Activated naive CD4-positive, alpha-beta T cell (primary cell): Measurements from ENCODE around the gene GLIS2.

Experiments
- DNase-seq, 4 experiments: peaks; one replicate each; lab custom pipeline; 2025; lab: John Stamatoyannopoulos, UW

The GLIS2 gene

DNA sequence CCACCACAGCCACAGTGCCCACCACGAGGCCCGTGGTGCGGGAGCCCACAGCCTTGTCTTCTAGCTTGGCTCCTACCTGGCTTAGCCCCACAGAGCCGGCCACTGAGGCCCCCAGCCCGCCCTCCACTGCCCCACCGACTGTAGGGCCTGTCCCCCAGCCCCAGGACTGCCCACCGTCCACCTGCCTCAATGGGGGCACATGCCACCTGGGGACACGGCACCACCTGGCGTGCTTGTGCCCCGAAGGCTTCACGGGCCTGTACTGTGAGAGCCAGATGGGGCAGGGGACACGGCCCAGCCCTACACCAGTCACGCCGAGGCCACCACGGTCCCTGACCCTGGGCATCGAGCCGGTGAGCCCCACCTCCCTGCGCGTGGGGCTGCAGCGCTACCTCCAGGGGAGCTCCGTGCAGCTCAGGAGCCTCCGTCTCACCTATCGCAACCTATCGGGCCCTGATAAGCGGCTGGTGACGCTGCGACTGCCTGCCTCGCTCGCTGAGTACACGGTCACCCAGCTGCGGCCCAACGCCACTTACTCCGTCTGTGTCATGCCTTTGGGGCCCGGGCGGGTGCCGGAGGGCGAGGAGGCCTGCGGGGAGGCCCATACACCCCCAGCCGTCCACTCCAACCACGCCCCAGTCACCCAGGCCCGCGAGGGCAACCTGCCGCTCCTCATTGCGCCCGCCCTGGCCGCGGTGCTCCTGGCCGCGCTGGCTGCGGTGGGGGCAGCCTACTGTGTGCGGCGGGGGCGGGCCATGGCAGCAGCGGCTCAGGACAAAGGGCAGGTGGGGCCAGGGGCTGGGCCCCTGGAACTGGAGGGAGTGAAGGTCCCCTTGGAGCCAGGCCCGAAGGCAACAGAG is 66.3 kb downstream of the GLIS2 start:
- DNase-seq: no peak

DNA sequence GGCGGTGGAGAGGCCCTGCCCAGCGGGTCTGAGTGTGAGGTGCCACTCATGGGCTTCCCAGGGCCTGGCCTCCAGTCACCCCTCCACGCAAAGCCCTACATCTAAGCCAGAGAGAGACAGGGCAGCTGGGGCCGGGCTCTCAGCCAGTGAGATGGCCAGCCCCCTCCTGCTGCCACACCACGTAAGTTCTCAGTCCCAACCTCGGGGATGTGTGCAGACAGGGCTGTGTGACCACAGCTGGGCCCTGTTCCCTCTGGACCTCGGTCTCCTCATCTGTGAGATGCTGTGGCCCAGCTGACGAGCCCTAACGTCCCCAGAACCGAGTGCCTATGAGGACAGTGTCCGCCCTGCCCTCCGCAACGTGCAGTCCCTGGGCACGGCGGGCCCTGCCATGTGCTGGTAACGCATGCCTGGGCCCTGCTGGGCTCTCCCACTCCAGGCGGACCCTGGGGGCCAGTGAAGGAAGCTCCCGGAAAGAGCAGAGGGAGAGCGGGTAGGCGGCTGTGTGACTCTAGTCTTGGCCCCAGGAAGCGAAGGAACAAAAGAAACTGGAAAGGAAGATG is 67.0 kb downstream of the GLIS2 start:
- DNase-seq: no peak

DNA sequence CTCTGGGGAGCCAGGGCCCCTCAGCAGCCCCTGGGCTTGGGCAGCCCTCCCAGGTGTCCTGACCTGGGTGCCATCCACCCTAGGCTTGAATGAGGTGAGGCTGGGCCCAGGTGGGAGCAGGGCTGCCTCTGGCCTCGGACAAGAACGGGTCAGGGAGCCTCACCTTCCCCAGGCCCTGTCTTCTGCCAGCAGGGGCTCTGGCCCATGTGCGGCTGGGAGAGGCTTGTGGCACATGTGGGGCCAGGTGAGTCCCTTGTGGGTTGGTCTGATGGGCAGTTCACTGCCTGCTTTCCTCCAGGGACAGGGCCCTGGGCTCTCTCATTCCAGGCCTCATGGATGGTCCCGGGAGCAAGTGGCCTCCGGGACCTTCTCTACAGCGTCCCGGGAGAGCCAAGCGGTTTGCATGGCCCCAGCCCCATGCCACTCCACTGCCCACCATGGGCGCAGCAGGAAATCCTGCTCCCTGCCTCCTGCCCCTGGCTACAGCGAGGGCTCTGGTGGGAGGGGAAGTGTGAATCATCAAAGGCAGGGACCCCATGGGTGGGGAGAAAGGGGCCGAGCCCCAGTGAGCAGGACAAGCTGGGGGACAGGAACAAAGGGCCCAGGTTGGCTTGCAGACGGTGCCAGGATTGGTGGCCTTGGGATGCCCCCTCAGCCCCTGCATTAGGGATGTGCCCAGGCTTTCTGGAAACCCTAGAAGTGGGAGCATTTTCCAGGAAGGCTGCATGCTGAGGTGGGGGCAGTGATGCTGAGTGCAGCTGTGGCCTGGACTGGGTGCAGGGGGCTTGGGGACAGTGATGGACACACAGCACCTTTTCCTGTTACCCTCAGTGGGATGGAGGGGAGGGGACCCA is 68.0 kb downstream of the GLIS2 start:
- DNase-seq: no peak

DNA sequence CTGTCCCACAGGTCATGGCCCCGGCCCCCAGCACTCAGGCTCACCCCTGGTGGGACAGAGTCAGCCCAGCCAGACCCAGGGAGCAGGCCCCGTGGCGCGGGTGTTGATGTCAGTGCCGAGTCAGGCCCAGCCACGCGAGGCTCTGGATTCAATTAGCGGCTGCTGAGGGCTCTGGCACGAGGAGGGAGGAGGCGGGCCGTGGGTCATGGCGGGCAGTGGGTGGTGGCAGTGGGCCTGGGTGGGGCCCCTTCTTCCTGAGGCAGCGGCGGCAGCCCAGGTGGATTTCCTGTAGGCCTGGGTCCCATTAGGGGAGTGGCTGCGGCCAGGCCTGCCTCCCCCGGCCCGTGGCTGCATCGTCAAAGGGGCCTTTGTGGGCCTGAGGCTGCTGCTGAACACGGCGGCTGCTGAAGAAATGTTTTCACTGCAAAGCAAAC is 68.7 kb downstream of the GLIS2 start:
- no peak for DNase-seq

DNA sequence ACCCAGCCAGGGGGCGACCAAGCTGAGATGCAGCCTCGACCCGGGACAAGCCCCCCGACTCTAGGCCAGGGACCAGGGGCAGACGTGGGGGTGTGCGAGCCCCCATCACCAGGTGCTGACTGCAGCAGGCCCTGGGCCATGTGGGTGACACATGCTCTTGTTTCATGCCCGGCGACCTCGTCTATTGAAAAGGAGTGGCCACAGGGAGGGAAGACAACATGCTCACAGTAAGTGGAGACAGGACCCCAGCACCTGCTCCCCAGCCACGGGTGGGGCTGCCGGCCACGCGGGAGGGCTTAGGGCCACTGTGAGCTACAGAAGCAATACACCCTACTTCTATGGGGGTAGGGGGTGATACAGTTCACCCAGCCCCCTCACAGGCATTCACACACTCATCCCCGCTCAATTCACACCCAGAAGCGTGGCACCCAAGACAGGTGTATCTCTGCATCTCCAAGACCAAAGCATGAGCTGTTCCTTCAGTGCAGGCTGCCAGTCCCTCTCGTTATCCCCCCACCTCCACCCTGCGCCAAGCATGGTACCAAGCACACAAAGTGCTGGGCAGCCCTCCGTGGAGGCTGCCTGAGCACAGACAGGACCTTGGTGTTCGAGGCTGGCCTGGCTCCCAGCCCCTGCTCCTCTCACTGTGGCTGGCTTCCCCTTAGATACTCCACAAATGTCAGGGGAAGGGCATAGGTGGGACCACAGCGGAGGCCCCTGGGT is 69.4 kb downstream of the GLIS2 start:
- DNase-seq: no peak

DNA sequence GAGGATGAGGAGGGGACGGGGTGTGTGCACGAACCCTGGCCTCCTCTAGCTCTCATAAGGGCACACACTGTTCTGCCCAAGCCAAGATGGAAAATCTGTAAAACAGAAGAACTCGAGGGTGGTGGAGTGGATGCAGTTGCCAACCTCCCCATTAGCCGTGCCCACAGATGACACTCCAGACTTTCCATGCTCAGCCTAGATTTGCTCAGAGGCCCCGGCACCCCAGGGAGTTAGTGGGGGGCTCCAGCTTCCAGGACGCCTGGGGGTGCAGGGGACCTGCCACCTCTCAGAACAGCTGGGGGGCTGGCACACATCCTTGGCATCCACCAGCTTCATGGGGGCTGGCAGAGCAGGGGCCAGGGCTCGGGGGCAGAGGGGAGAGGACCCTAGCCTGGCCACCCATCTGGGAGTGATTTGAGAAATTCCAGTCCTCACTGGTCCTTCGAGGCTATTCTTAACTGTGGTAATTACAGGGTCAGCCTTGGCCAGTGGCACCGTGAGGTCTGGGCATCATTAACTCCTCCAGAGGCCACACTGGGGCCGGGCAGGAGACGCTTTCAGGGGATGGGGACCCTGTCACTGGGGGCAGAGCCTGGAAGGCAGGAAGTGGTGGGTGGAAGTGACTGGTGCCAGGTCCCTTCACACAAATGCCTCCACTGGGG is 70.1 kb downstream of the GLIS2 start:
- DNase-seq: no peak

DNA sequence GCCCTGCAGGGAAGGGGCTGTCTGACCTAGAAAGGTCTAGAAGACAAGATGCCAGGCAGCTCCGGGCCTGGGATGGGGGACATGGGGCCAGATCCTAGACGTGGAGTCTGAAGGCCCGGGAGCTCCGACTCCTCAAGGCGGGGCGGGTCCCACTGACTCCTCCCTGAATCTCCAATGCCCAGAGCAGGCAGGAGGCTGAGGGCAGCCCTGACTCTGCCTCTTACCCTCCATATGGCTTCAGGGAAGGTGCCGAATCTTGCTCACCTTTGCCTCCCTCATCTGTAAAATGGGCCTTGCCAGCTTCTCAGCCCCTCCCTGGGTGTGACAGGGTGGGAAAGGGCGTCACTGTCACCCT is 70.6 kb downstream of the GLIS2 start:
- no peak for DNase-seq

DNA sequence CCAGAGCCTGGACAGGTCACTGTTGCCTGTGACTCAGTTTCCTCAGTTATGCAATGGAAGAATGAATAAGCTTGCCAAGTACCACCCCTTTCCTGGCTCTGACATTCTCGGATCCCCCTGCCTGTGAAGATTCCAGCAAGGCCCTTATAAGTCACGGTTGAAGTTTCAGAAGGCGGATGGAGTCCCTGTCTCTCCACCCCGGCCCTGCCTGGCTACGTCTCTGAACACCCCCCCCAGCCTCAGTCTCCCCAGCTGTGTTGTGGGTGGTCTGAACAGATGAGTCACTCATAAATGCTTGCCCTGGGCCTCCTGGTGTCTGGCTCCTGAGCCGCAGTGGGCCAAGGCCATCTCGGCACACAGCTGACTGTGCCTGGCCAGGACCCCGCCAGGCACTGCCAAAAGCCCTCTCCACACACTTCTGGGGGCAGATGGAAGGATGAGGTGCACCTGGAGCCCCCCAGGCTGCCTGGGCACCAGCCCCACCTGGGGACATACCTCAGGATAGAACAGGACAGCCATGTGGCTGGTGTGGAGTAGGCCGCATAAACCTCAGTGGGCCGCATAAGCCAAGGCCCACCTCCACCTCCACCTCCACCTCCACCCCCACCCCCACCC is 71.2 kb downstream of the GLIS2 start:
- DNase-seq: no peak

DNA sequence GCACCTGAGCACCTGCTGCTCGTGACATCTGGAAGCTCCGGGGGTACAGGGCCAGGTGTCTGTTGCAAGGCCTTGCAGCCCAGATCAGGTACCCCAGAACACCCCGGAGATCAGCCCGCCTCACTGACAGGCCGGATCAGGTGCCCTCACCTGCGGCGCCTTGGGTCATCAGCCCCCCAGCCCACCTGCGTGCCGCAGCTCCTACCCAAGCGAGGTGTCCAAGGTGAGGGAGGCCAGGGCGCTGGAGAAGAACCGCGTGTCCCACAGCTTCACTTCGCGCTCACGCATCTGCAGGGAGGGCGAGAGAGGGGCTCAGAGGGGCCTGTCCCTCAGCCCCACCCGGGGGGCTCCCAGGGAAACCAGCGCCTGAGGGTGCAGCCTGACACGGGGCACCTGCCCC is 71.9 kb downstream of the GLIS2 start:
- DNase-seq: no peak

DNA sequence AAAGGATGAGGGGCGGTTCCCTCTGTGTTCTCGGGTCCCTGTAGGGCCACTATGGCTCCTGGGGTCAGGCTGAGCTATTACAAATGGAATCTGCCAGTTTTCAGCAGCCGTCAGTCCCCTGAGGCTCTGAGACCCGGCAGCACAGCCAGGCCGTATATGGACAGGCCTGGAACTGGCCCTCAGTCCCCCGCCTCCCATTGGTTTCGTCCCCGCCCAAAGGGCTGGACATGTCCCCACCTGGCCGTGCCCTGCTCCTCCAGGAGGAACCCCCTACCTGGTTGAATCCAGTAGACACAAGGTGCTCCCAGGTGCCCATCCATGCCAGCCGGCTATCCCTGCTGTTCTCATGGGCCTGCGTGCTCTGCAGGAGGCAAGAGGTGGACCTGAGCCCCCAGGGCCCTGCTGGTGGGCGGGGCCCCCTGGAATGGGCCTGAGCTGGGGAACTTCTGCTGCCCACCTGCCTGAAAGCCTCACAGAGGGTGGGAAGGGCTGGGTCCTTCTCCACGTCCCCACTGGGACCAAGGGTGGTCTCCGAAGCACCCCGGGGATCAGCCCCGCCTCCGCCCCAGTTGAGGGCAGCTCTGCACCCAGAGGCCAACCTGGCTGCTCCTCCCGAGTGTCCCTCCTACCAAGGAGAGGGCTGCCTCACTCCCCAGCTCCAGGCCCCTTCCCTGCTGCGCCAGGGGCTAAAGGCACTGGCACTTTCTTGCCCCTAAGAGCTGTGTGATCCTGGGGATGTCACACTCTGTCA is 72.6 kb downstream of the GLIS2 start:
- no peak for DNase-seq
